Fibroblast of skin of scalp (primary cell): ENCODE data around the gene CCDC167.

ENCODE experiments used
- DNase-seq: peaks from one replicate; pipeline ENCODE4 v3.0.0-alpha.2; 2013

The CCDC167 gene

GRCh38 chr6:37530297-37530696 lies 30.6 kb upstream of the CCDC167 start:
- no peak for DNase-seq

- DNase-seq: no peak
These were observed 28.8 kb upstream of the CCDC167 start for GRCh38 chr6:37528541-37528940.

- DNase-seq: peak; percentile 47
These were observed 26.0 kb upstream of the CCDC167 start for GRCh38 chr6:37525460-37526357.

GRCh38 chr6:37524970-37525318 lies 25.3 kb upstream of the CCDC167 start:
- no peak for DNase-seq

- DNase-seq: peak; percentile 56
These were observed 24.6 kb upstream of the CCDC167 start for GRCh38 chr6:37524025-37524969.

GRCh38 chr6:37523412-37523811 lies 23.7 kb upstream of the CCDC167 start:
- no peak for DNase-seq

- DNase-seq: no peak
These were observed 23.1 kb upstream of the CCDC167 start for GRCh38 chr6:37522836-37523235.

- DNase-seq: no peak
These were observed 22.0 kb upstream of the CCDC167 start for GRCh38 chr6:37521674-37522073.

- DNase-seq: no peak
These were observed 21.2 kb upstream of the CCDC167 start for GRCh38 chr6:37520926-37521325.

GRCh38 chr6:37519461-37519860 lies 19.8 kb upstream of the CCDC167 start:
- DNase-seq: no peak

GRCh38 chr6:37518116-37518515 lies 18.4 kb upstream of the CCDC167 start:
- DNase-seq: no peak

- peak; percentile 70 for DNase-seq
These were observed 17.7 kb upstream of the CCDC167 start for GRCh38 chr6:37517411-37517812.

- DNase-seq: no peak
These were observed 17.3 kb upstream of the CCDC167 start for GRCh38 chr6:37516920-37517405.

GRCh38 chr6:37516076-37516919 lies 16.6 kb upstream of the CCDC167 start:
- DNase-seq: peak; percentile 28

GRCh38 chr6:37515712-37516075 lies 16.0 kb upstream of the CCDC167 start:
- no peak for DNase-seq

- DNase-seq: no peak
These were observed 15.1 kb upstream of the CCDC167 start for GRCh38 chr6:37514837-37515236.

- DNase-seq: peak; percentile 65
These were observed 14.7 kb upstream of the CCDC167 start for GRCh38 chr6:37514321-37514771.

- DNase-seq: no peak
These were observed 13.9 kb upstream of the CCDC167 start for GRCh38 chr6:37513576-37513975.

- DNase-seq: no peak
These were observed 13.5 kb upstream of the CCDC167 start for GRCh38 chr6:37513155-37513554.

GRCh38 chr6:37512400-37513011 lies 12.8 kb upstream of the CCDC167 start:
- no peak for DNase-seq

GRCh38 chr6:37511910-37512399 lies 12.3 kb upstream of the CCDC167 start:
- DNase-seq: no peak

GRCh38 chr6:37511201-37511600 lies 11.5 kb upstream of the CCDC167 start:
- no peak for DNase-seq
